Measurements from ENCODE around the gene DCP1B.

The DCP1B gene

DNA sequence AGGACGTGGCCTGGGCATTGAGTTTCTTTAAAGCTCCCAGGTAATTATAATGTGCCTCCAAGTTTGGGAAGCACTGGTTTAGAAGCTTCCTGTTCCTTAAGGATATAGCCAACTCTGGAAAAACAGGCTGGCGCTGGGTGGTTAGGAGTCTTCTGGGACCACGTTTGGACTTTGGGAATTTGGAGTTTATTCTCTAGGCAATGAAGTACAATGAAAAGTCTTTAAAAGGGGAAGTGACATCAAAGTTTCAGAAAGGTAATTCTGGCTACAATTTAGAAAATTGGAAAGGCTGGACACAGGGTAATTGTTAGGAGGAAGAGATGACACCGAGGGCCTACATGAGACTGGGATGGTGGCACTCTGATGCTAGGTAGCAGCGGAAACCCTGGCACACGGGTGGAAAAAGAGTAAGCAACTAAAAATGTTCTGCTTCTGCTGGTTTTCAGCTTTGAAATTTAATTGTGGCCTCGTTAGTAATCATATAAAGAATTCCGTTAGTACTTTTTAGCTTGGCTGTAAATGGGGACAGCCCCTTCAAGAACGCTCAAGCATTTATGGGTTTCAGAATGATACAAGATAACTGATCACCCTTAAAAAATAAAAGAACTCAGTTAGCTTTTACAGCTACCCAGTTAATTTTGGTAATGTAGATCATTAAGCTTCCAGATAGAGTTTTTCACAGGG lies 12.7 kb upstream of the DCP1B start:
- H3K9ac ChIP-seq (ENCODE audit: low read length) = no peak overlapping the region
- peaks cover 5% of the 10 kb centered on the region for H3K4me1 ChIP-seq (ENCODE audit: control insufficient read depth, insufficient read depth, low read length)
- H3K36me3 ChIP-seq (ENCODE audit: control insufficient read depth, insufficient read depth, low read length, severe bottlenecking) = no peaks in the 10 kb centered on the region
- no peaks in the 10 kb centered on the region for H3K9me3 ChIP-seq (ENCODE audit: control insufficient read depth, low read length)
- H3K27me3 ChIP-seq (replicated peaks; ENCODE audit: control insufficient read depth, insufficient read depth, low read length) = peaks cover 2% of the 10 kb centered on the region
- DNase-seq (ENCODE audit: low read depth) = no peak
- no peak overlapping the region for H3K4me3 ChIP-seq (ENCODE audit: low read length)

DNA sequence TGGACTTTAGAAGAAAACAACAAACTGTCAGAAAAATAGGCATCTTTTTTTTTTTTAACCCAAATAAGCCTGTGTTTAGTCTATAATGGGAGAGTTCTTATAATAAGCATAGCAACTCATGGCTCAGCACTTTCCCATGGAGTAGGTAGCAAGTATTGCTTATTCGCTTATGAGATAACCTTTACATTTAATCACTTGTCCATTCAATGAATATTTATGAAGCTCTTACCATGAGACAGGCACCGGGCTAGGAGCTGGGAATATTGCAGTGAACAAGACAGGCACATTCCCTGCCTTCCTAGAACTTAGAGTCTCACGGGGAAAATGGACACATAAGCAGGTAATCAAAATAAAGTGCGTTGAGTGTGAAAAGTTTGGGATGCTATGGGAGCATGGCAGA lies 10.0 kb upstream of the DCP1B start:
- Histone ChIP-seq H3K4me3 (ENCODE audit: low read length) (no peak overlapping the region), H3K4me1 (ENCODE audit: control insufficient read depth, insufficient read depth, low read length) (peaks cover 5% of the 10 kb centered on the region), H3K27me3 (replicated peaks; ENCODE audit: control insufficient read depth, insufficient read depth, low read length) (no peaks in the 10 kb centered on the region), H3K9ac (ENCODE audit: low read length) (no peak overlapping the region), H3K36me3 (ENCODE audit: control insufficient read depth, insufficient read depth, low read length, severe bottlenecking) (no peaks in the 10 kb centered on the region), H3K9me3 (ENCODE audit: control insufficient read depth, low read length) (no peaks in the 10 kb centered on the region)
- no peak for DNase-seq (ENCODE audit: low read depth)

DNA sequence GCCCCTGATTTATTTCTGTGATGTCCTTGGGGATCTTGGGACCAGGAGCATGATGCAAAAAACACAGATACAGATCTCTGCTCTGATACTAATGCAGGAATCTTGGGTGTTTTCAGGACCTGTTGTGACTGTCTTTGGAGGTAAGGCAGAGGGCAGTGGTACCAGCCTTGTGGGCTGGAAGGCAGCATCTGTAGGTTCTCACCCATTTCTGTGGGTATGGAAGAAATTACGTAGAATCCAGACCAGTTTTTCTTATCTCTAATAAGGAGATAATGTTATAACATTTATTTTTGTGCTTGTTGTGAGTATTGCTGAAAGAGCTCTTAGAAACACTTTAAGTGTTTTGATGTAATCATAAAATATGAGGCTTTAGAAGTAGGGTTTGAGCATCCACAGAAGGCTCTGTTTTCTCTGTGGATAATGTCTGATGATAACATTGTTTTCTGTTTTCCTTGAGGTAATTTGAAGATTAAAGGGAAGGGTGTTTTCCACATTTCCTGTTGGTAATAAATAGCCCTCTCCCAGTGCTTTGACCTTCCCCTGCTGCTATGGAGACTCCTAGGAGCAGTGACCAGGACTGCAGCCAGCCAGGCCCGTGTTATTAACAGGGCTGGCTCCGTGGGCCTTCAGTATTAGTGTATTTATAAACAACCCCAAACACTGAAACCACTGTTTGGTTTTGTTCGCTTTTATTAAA lies 9.4 kb upstream of the DCP1B start:
- peaks cover 5% of the 10 kb centered on the region for H3K4me1 ChIP-seq (ENCODE audit: control insufficient read depth, insufficient read depth, low read length)
- no peaks in the 10 kb centered on the region for H3K27me3 ChIP-seq (replicated peaks; ENCODE audit: control insufficient read depth, insufficient read depth, low read length)
- H3K4me3 ChIP-seq (ENCODE audit: low read length) = no peak overlapping the region
- DNase-seq (ENCODE audit: low read depth) = no peak
- H3K36me3 ChIP-seq (ENCODE audit: control insufficient read depth, insufficient read depth, low read length, severe bottlenecking) = no peaks in the 10 kb centered on the region
- no peak overlapping the region for H3K9ac ChIP-seq (ENCODE audit: low read length)
- no peaks in the 10 kb centered on the region for H3K9me3 ChIP-seq (ENCODE audit: control insufficient read depth, low read length)

DNA sequence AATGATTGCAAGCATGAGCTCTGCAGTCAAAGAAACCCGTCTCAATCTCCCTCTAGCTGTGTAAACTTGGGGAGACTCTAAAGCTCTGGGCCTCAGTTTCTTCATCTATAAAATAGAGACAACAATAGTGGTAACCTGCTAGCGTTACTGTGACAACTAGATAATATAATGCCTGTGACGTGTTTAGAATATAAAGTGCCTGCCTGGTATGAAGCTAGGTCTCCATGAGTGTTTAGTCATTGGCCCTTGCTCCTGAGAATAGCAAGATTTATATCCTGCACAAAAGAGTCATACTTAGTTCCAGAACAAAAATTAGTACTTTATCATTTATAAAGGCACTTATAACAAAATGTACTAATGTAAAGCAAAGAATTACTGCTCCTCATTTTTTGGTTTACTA lies 8.8 kb upstream of the DCP1B start:
- no peaks in the 10 kb centered on the region for H3K36me3 ChIP-seq (ENCODE audit: control insufficient read depth, insufficient read depth, low read length, severe bottlenecking)
- H3K4me3 ChIP-seq (ENCODE audit: low read length) = no peak overlapping the region
- DNase-seq (ENCODE audit: low read depth) = no peak
- H3K9me3 ChIP-seq (ENCODE audit: control insufficient read depth, low read length) = no peaks in the 10 kb centered on the region
- H3K9ac ChIP-seq (ENCODE audit: low read length) = no peak overlapping the region
- peaks cover 5% of the 10 kb centered on the region for H3K4me1 ChIP-seq (ENCODE audit: control insufficient read depth, insufficient read depth, low read length)
- H3K27me3 ChIP-seq (replicated peaks; ENCODE audit: control insufficient read depth, insufficient read depth, low read length) = no peaks in the 10 kb centered on the region

DNA sequence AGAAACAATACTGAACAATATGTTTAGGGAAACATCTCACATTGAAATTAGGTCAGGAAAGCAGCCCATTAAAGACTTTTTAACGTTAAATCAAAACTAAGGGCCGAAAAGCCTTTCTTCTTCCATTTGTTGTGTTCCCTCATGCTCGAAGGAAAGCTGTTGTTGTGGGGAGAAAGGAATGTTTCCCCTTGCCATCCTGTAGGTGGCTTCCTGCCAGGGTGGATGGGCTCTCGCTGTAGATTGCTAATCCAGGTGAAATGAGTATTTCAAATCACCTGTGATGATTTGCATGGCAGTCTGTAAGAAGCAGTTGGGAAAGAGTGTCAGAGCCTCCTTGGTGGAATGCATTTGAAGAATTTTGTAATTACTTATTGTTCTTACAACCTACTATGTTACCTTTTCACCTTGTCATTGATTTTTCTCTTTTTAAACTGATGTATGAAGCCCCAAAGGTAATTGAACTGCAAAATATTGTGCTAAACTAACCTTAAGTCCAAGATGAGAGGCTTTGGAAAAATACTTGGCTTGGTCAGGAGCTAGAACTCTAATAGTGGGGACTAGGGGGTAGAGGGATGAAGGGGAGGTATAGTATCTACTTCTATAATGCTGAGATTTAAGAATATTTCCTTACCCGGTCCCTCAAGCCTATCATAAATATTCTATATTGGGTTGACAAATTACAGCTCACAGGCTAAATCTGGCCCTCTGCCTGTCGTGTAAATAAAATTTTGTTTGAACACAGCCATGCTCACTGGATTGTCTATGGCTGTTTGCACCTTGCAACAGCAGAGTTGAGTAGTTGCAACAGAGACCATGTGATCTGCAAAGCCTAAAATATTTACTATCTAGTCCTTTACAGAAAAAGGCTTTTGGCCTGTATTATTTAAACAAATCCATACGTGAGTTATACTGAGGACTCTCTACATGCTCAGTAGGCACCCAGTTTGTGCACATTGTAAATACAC lies 7.7 kb upstream of the DCP1B start:
- Histone ChIP-seq H3K36me3 (ENCODE audit: control insufficient read depth, insufficient read depth, low read length, severe bottlenecking) (no peaks in the 10 kb centered on the region), H3K9me3 (ENCODE audit: control insufficient read depth, low read length) (no peaks in the 10 kb centered on the region), H3K4me1 (ENCODE audit: control insufficient read depth, insufficient read depth, low read length) (no peaks in the 10 kb centered on the region), H3K27me3 (replicated peaks; ENCODE audit: control insufficient read depth, insufficient read depth, low read length) (no peaks in the 10 kb centered on the region), H3K9ac (ENCODE audit: low read length) (no peak overlapping the region), H3K4me3 (ENCODE audit: low read length) (no peak overlapping the region)
- DNase-seq (ENCODE audit: low read depth) = no peak

DNA sequence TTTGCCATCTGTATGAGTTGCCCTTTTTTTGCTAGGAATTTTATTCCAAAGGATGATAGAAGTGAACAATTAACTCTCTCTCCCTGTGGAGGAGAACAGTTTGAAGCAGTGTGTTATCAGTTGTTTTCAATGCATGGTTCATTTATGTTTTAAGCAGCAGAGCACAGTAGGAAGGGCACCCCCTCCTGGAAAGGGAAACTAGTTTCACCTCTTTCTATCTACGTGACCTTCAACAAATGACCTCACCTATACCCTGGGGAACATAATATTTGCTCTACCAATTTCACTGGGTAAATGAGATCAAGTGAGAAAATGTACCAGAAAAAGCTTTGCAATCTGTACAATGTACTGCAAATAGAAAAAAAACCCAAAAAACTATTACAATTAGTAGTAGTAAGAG lies 5.4 kb upstream of the DCP1B start:
- H3K27me3 ChIP-seq (replicated peaks; ENCODE audit: control insufficient read depth, insufficient read depth, low read length) = no peaks in the 10 kb centered on the region
- no peak overlapping the region for H3K4me3 ChIP-seq (ENCODE audit: low read length)
- H3K36me3 ChIP-seq (ENCODE audit: control insufficient read depth, insufficient read depth, low read length, severe bottlenecking) = no peaks in the 10 kb centered on the region
- peaks cover 3% of the 10 kb centered on the region for H3K4me1 ChIP-seq (ENCODE audit: control insufficient read depth, insufficient read depth, low read length)
- H3K9ac ChIP-seq (ENCODE audit: low read length) = no peak overlapping the region
- no peaks in the 10 kb centered on the region for H3K9me3 ChIP-seq (ENCODE audit: control insufficient read depth, low read length)
- DNase-seq (ENCODE audit: low read depth) = no peak

DNA sequence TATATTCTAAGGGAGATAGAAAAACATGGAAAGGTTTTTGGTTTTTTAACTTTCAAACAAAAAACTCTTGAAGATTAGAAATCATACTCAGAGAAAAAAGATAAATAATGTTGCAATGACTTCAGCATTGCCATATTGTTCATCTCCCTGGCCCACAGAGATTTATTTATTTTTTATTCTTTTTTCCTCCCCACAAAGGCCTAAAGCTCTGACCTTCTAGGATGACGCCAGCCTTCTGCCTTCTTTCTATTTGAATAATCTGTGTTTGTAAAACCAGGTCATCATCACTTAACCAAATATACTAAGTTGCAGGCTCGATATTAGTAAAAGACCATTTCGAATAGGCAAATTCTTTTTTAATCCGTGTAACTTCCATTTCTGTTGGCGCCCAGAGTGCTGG lies 4.4 kb upstream of the DCP1B start:
- no peaks in the 10 kb centered on the region for H3K9me3 ChIP-seq (ENCODE audit: control insufficient read depth, low read length)
- H3K9ac ChIP-seq (ENCODE audit: low read length) = no peak overlapping the region
- H3K27me3 ChIP-seq (replicated peaks; ENCODE audit: control insufficient read depth, insufficient read depth, low read length) = no peaks in the 10 kb centered on the region
- no peaks in the 10 kb centered on the region for H3K36me3 ChIP-seq (ENCODE audit: control insufficient read depth, insufficient read depth, low read length, severe bottlenecking)
- H3K4me3 ChIP-seq (ENCODE audit: low read length) = no peak overlapping the region
- peaks cover 4% of the 10 kb centered on the region for H3K4me1 ChIP-seq (ENCODE audit: control insufficient read depth, insufficient read depth, low read length)
- DNase-seq (ENCODE audit: low read depth) = no peak

DNA sequence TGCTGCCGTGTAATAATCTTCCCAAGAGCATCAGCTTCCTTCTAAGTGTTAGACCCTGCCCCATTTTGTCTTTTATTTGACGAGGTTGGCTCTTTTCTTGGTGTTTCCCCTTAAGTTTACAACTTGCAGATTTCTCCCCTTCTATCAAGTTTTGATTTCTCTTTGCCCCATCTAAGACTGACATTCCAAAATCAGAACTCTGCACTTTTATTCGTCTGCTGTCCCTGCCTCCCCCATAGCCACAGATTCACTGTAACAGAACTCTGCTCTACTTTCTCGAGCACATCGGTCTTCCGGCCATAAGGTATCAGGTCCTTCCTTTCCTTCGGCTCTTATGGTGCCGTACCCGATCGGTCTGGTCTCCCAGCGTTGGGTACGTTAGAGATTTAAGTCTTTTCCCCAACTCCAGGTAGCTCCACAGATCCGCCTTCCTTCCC lies 563 bp downstream of the DCP1B start:
- Histone ChIP-seq H3K27me3 (replicated peaks; ENCODE audit: control insufficient read depth, insufficient read depth, low read length) (no peaks in the 10 kb centered on the region), H3K9me3 (ENCODE audit: control insufficient read depth, low read length) (no peaks in the 10 kb centered on the region), H3K9ac (ENCODE audit: low read length) (peak overlapping the region; percentile 95), H3K4me3 (ENCODE audit: low read length) (peak overlapping the region; percentile 96), H3K4me1 (ENCODE audit: control insufficient read depth, insufficient read depth, low read length) (peaks cover 27% of the 10 kb centered on the region), H3K36me3 (ENCODE audit: control insufficient read depth, insufficient read depth, low read length, severe bottlenecking) (no peaks in the 10 kb centered on the region)
- DNase-seq (ENCODE audit: low read depth) = no peak

DNA sequence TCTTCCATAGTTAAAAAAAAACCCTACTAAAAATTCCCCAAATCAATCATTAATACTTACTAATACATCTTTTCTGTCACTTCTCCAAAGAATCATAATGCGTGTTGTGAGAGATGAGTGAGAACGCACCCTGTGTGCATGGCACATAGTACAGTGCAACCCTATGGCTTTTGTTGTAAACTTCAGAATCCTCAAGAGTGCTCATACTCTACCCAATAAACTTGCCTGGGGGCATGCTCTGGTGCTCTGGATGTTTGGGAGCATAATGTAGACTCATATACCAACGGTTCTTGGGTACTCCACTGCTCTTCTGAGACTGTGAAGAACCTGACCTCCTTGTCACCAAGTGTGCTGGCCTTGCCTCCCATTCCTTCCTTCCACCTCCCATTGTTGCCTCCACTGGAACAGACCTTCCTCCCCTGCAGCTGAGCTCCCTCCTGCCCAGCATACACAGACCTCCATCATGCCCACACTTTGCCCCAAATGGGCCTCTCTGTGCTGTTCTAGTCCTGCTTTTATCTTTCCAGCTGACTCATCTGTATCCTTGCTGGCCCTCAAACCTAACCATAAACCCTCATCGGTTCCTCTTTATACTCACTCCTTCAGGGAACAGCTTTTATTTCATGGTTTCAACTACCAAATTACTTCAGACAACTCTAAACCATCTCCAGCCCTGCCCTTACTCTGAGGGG lies 8.9 kb downstream of the DCP1B start:
- H3K9ac ChIP-seq (ENCODE audit: low read length) = no peak overlapping the region
- DNase-seq (ENCODE audit: low read depth) = no peak
- peaks cover 37% of the 10 kb centered on the region for H3K36me3 ChIP-seq (ENCODE audit: control insufficient read depth, insufficient read depth, low read length, severe bottlenecking)
- no peak overlapping the region for H3K4me3 ChIP-seq (ENCODE audit: low read length)
- H3K4me1 ChIP-seq (ENCODE audit: control insufficient read depth, insufficient read depth, low read length) = peaks cover 22% of the 10 kb centered on the region
- H3K9me3 ChIP-seq (ENCODE audit: control insufficient read depth, low read length) = no peaks in the 10 kb centered on the region
- no peaks in the 10 kb centered on the region for H3K27me3 ChIP-seq (replicated peaks; ENCODE audit: control insufficient read depth, insufficient read depth, low read length)

DNA sequence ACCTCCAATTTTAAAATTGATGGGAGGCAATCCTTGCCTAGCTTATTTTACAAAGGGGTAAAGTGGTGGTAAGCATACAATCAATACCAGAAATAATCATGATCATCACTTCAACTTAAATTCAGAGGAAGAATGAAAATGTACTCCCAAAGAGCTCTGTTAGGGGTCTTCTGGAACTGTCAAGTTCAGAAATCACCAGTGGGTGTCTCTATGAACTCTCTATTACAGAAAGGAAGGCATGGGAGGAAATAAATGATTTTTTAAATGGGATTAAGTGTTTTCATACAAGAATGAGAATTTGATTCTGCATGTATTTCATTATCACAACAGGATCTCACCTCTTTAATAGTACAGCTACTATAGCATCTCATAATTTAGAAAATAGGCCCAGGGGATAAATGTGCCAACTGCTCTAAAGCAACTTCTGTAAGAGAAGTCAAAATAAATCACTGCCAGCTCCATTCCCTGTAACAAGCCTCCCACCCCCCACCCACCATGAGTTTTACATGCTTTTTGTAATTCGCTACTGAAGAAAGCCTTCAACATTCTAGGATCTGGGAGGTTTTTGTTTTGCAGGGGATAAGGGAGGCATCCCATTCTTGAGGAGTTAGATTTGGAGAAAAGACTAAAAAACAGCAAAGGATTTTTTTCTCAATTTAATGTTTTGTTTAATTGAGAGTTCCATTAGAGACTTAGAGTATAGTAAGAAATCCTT lies 9.7 kb downstream of the DCP1B start:
- Histone ChIP-seq H3K36me3 (ENCODE audit: control insufficient read depth, insufficient read depth, low read length, severe bottlenecking) (peaks cover 44% of the 10 kb centered on the region), H3K27me3 (replicated peaks; ENCODE audit: control insufficient read depth, insufficient read depth, low read length) (no peaks in the 10 kb centered on the region), H3K9me3 (ENCODE audit: control insufficient read depth, low read length) (no peaks in the 10 kb centered on the region), H3K4me3 (ENCODE audit: low read length) (no peak overlapping the region), H3K9ac (ENCODE audit: low read length) (peak overlapping the region; percentile 58), H3K4me1 (ENCODE audit: control insufficient read depth, insufficient read depth, low read length) (peaks cover 22% of the 10 kb centered on the region)
- no peak for DNase-seq (ENCODE audit: low read depth)
